HL-60/S4 treated with phorbol 12-myristate 13-acetate at 8.2 ng/mL for 4 days and 3 days (cell line): Measurements from ENCODE around the gene UGGT2.

Experiments
- in situ Hi-C: fragments of 300-500 bp; cut with MboI; formaldehyde crosslinking; loops from 2 replicates; pipeline ENCODE4 v1.15.0; 2022; ENCODE audit warnings: low sequenced_read_pairs

Gene UGGT2

DNA sequence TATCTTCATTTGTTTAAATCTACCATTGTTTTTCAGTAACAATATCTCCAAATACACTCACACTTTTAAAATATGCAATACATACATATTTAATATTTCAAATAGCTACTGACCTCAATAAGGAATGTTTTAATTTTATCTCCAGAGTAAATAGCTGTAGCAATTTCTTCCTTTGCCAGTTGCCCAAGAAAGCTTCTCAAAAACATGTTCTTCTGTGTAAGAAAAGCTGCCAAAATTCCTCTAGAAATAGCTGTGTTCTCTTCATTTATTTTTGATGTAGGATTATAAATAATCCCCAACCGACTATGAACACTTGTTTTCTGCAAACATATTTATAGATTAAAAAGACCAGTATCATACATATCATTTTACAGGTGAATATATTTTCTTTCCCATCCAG lies 150.5 kb downstream of the UGGT2 start:
- in situ Hi-C loops = no loop called here

DNA sequence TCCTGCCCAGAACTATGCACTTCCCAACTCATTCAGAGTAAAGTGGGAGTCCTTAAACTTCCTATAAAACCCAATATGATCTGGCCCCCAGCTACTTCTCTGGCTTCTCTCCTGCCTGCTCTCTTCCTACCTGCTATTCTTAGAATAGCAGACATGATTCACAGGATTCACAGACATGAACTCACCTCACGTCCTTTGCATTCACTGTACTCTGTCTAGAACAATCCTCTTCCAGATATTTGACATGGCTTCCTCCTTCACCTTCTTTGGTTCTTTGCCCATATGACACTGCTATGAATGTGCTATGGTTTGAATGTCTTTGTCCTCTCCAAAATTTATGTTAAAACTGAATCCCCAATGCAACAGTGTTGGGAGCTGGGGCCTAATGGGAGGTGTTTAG lies 154.9 kb downstream of the UGGT2 start:
- in situ Hi-C loops = no loop called here

DNA sequence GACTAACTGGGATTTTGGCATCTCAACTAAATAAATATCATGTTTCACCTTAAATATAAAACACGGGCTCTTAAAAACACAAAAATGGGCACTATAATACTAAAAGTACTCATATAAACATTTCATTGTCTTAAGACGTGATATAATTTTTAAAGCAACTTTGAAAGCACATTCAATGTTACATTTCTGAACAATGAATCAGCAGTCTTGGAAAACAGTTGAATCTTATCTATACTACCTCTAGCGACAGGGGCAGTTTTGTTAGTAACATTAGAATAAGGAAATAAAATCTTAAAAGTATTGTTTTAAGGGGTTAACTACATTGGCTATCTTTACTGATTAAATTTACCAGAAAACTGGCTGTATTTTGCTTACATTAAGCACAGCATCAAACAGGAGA lies 156.9 kb downstream of the UGGT2 start:
- in situ Hi-C loops = no loop called here

DNA sequence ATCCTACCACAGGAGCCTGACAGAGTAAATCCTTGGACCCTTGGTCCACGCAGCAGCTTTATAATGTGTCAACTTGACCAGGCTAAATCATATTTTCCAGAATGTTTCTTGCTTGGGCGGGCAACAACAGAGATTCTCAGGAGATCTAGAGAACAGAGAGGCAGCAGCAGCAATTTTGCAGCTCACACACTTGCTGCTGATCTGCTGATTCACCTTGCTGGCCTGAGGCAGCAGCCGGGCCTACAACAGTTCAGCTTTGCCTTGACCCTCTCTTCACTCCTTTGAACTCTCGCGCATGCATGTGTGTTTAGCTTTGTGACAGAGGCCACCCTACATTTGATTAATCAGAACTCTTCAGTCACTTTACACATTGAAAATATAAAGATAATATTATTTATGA lies 159.3 kb downstream of the UGGT2 start:
- in situ Hi-C loops = no loop called here

DNA sequence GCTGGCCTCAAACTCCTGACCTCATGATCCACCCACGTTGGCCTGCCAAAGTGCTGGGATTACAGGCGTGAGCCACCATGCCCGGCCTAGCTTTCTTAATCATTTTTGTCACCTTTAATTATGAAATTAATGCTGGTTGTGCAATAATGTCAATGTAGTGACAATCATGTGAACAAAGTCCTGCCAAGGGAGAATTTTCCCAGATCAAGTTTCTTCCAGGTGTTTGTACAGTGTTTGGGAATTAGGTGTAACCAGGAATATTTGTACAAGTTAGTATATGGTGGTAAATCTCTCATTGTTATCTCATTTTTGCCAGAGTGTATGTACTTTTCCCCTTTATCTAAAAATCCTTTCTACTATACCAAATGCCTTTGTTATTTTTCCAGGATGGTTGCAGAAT lies 171.1 kb downstream of the UGGT2 start:
- in situ Hi-C loops = no loop called here

DNA sequence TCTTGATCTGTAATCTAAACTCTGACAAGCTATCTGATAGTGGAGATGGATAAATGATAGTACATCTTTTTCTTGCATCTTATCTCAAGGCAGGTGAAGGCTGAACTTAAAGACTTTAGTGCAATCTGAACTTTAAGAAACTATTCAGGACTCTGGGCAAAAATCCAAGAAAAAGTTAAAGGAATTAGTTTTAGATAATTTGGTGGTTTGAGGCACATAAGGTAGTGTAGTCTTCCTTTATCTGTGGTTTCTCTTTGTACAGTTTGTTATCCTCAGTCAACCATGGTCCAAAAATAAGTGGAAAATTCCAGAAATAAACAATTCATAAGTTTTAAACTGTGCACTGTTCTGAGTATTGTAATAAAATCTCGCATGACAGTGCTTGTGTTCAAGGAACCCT lies 172.9 kb downstream of the UGGT2 start:
- in situ Hi-C loops = no loop called here

DNA sequence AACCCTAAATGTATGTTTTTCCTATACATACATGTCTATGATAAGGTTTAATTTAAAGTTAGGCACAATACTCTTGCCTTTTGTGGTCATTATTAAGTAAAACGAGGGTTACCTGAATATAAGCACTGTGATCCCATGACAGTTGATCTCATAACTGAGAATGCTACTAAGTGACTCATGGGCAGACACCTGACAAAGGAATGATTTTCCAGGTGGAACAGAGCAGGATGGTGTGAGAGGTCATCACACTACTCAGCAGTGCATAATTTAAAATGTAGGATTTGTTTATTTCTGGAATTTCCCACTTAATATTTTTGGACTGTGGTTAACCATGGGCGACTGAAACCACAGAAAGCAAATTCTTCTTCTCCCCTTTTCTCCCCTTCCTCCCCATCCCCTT lies 178.9 kb downstream of the UGGT2 start:
- in situ Hi-C loops = no loop called here

DNA sequence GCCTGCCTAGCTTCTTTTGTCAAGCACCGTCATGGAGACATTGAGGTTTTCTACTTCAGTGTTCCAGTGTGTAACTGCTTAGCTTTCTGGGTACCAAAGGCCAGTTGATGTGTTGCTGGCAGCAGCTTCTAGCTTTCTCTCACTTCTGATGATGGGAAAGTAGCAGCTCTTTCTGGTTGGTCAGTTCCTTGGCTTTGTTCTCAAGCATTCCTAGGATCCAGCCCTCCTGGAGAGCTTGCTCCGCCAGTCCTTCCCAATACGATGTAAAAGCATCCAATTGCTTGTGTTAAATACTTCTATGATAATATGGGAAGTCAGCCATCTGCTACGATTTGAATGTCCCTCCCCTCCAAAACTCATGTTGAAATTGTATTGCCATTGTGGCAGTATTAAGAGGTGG lies 182.8 kb downstream of the UGGT2 start:
- in situ Hi-C loops = no loop called here

DNA sequence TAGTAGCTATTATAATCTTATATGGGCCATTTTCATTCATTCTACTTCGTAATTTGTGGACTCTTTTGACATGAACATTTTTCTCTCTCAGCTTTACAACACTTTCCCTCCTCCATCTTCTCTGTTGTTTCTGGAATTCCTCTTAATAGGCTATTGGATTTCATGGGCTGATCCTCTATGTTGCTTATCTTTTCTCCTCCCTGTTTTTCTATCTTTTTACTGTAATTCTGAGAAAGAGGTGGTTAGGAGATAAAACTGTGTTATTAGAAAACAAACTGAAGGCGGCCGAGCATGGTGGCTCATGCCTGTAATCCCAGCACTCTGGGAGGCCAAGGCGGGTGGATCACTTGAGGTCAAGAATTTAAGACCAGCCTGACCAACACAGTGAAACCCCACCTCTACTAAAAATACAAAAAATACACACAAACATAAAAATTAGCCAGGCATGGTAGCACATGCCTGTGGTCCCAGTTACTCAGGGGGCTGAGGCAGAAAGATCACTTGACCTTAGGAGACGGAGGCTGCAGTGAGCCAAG lies 188.1 kb downstream of the UGGT2 start:
- in situ Hi-C loops = no loop called here

DNA sequence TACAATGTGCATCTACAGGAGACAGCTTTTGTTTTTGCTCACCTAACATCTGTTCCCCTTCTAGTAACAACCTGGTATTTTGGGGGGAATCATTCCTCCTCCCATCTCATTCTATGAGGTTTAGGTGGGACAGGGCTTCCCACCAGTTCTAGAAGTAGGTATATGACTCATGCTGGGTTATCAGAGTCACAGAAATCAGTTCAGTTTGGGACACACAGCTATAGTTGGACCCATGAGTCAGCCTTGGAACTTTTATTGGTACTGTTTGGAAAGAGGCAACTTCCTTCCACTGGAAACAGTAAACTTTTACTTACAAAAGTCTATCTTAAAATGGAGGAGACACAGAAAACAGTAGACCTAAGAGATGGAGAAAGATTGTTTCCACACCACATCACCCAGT lies 190.8 kb downstream of the UGGT2 start:
- in situ Hi-C loops = no loop called here

DNA sequence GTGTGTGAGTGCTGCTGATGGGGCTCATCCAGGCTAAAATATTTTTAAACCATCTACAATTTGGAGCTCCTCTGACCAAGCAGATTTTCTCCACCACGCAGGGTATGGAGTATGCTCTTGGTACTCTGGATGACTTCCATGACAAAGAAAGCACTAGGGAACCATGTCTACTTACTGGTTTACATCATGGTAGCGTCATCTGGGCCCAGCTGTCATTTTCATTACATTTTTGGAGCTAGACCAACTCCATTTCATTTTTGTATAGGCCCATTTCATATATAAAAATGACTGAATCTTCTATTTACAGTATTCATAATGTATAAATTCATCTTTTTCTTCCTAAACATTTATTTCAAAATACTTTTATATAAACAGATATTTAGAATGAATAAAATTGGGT lies 191.9 kb downstream of the UGGT2 start:
- in situ Hi-C loops = no loop called here

DNA sequence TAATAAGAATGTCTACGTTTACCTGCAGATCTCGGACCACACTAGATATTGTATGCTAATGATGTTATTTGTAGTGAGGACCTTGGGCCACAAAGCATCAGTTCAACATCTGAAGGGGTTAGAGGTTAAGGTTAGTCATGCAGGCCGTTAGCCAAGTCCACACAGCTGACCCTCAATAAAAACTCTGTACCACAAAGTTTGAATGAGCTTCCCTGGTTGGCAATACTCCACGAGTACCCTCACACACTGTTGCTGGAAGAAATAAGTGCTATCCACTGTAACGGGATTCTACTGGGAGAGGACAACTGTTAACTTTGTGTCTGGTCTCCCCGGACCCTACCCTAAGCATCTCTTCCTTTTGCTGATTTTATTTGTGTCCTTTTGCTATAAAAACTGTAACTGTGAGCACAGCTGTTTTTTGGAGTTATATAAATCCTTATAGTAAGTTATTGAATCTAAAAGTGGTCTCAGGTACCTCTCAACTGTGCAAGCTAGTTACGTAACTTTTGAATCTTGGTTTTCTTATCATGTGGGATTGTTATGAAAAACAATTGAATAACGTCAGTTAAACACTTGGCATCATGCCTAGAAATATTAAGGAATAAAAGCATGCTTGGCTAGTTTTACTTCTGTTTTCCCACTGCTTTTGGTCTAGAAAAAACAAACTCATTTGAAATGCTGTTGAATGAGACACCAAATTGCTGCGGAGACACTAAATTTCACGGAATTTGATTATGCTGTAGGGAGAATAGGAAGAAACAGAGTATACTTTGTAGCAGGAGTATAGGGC lies 194.7 kb downstream of the UGGT2 start:
- in situ Hi-C loops = no loop called here

DNA sequence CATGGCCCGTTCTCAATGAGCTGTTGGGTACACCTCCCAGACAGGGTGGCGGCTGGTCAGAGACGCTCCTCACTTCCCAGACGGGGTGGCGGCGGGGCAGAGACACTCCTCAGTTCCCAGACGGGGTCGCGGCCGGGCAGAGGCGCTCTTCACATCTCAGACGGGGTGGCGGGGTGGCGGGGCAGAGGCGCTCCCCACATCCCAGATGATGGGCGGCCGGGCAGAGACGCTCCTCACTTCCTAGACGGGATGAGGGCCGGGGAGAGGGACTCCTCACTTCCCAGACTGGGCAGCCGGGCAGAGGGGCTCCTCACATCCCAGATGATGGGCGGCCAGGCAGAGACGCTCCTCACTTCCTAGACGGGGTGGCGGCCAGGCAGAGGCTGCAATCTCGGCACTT lies 207.5 kb downstream of the UGGT2 start:
- in situ Hi-C loops = loop anchor here (25.0 kb wide), 1 partner anchor 658 kb away; no protein-coding TSS in a partner anchor

DNA sequence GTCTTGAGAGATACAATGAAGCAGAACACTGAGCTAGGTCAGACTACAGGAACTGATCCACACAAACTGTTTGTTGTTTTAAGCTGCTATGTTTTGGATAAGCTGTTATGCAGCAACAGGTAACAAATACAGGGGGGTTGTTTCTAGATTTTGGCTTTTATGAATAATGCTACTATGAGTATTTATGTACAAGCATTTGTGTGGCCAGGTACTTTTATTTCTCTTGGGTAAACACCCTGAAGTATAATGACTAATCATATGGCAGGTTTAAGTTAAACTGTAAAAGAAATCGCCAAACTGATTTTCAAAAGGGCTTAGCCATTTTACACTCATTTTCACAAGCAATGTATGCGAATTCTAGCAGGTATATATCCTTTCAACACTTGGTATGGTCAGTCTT lies 210.3 kb downstream of the UGGT2 start:
- in situ Hi-C loops = loop anchor here (25.0 kb wide), 1 partner anchor 656 kb away; no protein-coding TSS in a partner anchor

DNA sequence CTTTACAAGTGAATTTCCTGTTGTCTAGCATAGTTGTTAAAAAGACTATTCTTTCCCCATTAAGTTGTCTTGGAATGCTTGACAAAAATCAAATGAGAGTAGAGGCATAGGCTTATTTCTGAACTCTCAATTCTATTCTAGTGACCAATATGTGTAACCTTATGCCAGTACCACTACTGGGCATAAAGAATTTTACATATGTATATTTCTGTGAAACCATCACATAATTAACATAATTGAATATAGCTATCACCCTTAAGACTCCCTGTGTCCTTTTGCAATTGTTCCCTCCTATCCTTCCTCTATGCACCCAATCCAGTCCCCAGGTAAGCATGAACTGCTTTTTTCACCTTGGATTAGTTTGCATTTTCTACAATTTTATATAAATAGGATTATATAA lies 211.3 kb downstream of the UGGT2 start:
- in situ Hi-C loops = loop anchor here (25.0 kb wide), 1 partner anchor 655 kb away; no protein-coding TSS in a partner anchor

DNA sequence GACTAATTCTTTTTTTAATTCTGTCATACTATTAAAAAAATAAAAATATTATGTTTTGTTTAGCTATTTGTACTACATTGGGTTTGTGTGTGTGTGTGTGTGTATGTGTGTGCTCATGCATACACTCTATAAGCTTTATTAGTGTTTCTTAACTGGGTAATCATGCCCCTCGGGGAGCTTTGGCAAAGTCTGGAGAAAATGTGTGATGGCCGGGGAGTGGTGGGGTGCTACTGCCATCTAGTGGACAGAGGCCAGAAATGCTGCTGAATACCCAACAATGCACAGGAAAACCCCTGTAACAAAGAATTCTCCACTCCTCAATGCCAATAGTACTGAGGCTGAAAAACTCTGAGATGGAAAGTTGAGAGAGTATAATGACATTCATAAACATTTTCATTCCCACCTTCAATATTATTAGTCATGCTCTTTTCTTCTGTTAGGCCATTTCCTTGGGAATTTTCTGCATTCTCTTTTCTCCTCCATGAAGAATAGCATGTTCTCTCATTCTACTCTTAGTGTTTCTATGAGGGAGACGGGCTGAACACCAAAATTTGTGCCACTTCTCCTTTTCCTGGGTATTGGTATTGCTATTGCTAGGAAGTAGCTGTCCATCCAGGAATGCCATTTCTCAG lies 219.0 kb downstream of the UGGT2 start:
- in situ Hi-C loops = loop anchor here (25.0 kb wide), 1 partner anchor 647 kb away; no protein-coding TSS in a partner anchor

DNA sequence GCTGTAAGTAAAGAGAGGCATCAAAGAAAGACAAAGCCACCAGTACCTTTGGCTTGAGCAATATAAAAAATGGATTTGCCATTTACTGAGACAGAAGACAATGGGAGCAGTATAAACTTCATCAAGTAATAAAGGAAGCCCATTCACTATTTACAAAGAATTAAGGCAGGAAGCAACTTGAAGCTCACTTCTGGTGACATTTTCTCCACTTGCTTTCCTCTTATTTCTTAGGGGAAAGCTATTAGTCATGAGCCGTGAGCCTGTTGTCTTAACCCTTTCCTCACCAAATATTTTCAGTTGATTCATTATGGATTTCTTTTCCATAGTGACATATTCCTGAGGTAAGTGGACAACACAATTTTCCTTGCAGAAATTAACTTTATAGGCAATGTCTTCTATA lies 219.5 kb downstream of the UGGT2 start:
- in situ Hi-C loops = loop anchor here (25.0 kb wide), 1 partner anchor 646 kb away; no protein-coding TSS in a partner anchor

DNA sequence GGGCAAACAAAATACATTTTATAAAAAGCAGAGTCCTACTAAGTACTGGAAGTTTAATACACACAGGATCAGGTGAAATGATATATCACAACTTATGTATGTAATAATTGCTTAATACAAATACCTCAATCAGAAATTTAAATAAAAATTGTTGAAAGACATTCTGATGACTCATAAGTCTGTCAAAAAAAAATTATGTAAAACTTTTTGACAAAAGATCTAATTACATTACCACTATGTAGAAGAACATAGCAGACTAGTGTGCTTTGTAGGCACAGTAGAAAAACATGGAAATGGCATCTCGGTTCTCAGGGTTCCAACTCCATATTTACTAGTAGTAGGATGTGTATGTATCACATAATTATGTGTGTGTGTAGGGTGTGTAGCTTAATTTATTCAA lies 220.1 kb downstream of the UGGT2 start:
- in situ Hi-C loops = loop anchor here (25.0 kb wide), 1 partner anchor 646 kb away; no protein-coding TSS in a partner anchor

DNA sequence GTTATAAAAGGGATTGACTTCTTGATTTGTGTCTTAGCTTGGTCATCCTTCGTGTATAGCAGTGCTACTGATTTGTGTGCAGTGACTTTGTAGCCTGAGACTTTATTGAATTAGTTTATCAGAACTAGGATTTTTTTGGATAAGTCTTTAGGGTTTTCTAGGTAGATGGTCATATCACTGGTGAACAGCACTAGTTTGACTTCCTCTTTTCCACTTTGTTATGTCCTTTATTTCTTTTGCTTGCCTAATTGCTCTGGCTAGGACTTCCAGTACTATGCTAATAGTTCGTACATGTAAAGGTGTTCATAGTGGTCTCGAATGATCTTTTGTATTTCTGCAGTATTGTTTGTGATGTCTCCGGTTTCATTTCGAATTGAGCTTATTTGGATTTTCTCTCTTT lies 230.9 kb downstream of the UGGT2 start:
- in situ Hi-C loops = no loop called here

DNA sequence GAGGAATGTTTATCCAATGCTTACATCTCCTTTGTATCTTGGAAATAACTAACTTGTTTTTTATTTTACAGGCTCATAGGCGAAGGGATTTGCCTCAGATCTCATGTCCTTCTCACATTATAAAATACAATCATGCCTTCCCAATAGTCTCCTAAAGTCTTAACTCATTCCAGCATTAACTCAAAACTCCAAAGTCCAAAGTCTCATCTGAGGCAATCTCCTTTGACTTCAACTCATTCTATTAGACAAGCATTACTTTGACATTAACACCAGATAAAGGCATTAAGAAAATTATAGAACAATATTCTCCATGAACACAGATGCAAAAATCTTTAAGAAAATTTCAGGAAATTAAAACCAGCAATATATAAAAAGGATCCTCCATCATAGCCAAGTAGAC lies 238.7 kb downstream of the UGGT2 start:
- in situ Hi-C loops = no loop called here

DNA sequence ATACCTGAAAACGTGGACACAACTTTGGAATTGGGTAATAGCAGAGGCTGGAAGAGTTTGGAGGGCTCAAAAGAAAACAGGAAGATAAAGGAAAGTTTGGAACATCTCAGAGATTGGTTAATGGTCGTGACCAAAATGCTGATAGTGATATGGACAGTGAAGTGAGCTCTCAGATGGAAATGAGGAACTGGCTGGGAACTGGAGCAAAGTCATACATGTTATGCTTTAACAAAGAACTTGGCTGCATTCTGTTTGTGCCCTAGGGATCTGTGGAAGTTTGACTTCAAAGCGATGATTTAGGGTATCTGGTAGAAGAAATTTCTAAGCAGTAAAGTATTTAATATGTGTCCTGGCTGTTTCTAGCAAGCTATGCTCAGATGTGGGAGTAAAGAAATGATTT lies 240.1 kb downstream of the UGGT2 start:
- in situ Hi-C loops = no loop called here

DNA sequence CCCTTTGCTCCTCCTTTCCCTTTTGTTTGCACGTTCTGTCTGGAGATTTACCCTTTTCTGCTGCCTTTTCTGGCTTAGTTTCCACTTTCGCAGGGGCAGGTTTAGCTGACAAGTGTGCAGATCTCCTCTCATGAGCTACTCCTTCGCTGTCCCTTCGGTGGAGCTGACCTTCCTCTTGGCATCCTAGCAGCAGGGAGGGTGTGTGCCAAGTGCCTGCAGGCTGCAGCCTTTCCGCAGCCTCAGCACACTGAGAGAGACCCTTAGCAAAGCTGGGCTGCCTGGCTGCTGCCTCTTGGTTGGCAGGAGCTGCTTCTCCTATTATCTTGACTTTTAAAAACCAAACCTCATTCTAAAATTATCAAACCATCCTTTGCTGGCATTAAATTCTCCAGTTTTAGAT lies 243.8 kb downstream of the UGGT2 start:
- in situ Hi-C loops = no loop called here
